GM18867 (cell line): ENCODE results near the gene CDC26.

ENCODE experiments used
- ATAC-seq: cut with Tn5 transposase; IDR thresholded peaks from one replicate; pipeline ENCODE4 v1.9.1; 2021; ENCODE audit warnings: mild to moderate bottlenecking, moderate library complexity; ENCODE audit not compliant: unreplicated experiment

The CDC26 gene

GRCh38 chr9:113275157-113276131 is at the start of gene CDC26, which contains the start of gene PRPF4:
Gene CDC26 (minus strand): TSS chr9:113275572. CDS start chr9:113272507, 3,065 bp downstream.
Gene PRPF4 (plus strand): TSS chr9:113275658. CDS start chr9:113275744, 86 bp downstream.
- ATAC-seq, result peak; percentile 98

DNA sequence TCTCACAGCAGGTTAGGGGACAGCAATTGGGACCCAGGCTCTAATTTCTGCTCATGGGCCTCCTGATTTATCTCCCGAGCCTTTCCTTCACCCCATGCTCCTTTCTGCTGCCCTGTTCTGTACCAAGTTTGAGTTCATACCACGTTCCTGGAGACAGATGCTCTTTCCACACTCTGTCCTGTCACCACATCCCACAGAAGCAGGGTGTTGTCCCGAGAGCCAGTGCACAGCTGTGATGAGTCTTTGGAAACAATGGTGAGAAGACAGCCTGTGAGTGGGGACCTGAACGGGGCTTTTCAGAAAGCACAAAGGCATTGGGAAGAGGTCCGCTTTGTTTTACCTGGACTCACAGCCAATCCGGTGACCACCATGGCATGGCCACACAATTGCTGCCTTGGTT is 47.3 kb upstream of the CDC26 start:
- no peak for ATAC-seq

DNA sequence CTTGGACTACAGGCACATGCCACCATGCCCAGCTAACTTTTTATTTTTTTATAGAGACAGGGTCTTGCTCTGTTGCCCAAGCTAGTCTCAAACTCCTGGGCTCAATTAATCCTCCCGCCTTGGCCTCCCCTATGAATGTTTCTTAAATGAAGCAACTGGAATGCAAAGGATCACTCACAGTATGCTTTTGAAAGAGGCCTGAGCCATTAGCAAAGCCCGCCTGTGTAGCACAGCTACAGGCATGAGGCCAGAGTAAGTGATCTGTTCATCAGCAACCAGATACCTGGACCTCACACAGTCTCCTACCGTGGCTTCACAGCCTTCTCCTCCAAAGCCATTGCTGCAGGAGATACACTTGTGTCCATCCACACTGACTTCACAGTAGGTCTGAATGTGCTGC is 44.7 kb upstream of the CDC26 start:
- no peak for ATAC-seq

- ATAC-seq, result no peak
Observed at GRCh38 chr9:113319054-113319453, 43.7 kb upstream of the CDC26 start.

GRCh38 chr9:113317777-113318176 is 42.4 kb upstream of the CDC26 start:
- ATAC-seq, result no peak

GRCh38 chr9:113316030-113316429 is 40.7 kb upstream of the CDC26 start:
- no peak for ATAC-seq

DNA sequence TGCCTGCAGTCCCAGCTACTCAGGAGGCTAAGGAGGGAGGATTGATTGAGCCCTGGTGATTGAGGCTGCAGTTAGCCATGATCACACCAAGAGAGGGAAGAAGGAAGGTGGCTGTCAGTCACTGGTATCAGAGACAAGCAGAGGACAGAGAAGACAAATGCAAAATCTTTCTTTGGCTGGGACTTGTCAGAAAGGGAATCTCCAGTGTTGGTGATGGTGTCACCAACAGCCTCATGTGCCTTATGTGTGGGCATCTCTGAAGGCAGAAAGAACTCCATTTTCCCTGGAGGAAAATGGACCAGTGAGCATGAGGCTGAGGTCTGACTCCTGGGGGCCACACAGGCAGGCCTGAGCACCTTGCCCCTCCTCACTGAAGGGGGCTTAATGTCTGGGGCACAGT is 39.9 kb upstream of the CDC26 start:
- ATAC-seq, result no peak

DNA sequence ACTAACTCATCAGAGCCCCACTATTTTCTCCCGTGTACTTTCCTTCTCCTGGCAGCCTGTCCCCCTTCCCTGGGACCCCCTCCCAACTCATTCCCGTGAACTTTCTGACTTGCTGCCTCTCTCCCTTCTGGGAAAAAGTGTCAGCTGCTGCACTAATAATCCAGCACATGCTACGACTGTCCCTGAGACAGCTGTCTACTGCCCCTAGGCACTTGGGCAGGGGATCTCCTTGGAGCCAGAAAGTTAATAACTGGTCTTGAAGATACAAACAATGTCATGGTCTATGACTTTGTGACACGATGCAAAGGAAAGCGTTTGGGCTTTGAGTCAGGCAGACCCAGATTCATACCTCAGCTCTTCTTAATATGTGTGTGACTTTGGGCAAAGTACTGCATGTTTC is 37.9 kb upstream of the CDC26 start:
- ATAC-seq, result no peak

- no peak for ATAC-seq
Observed at GRCh38 chr9:113311961-113312360, 36.6 kb upstream of the CDC26 start.

DNA sequence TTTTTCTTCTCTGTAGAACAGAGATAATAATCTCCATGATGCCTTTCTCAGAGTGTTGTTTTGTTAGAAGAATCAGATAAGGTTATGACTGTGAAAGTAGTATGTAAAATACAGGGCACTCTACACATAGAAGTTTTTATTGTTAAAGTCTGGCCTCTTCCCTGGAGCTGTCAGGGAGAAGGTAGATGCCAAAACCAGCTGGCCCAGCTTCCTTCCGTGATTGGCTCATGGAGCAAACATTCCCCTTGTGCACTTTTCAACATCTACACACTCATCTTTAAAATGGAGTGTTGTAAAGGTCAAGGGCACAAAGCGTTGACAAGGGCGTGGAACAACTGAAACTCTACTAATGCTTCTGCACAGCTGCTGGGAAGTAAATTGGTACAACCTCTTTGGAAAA is 35.2 kb upstream of the CDC26 start:
- no peak for ATAC-seq

- no peak for ATAC-seq
Observed at GRCh38 chr9:113309204-113309813, 33.9 kb upstream of the CDC26 start.

DNA sequence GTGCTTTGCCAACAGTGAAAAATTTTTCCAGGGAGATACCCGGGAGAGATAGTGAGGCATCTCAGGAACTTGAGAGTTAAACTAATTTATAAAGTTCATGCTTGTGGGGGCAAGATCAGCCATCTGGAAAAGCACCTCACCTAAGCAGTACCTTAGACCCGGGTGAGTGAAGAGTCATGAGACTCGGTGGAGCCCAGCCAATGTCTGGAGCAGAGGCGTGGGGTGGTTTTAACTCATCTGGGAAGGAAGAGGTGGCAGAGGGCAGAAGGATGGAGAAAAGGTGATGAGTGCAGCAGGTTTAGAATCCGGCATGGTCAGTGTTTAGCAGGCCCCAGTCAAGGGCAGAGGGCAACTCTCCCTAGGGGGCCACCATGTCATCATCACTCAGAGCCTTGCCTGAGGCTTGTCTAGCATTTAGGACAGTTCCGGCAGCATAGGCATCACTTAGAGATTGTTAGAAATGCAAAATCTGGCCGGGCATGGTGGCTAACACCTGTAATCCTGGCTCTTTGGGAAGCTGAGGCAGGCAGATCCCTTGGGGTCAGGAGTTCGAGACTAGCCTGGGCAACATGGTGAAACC is 32.1 kb upstream of the CDC26 start:
- ATAC-seq, result no peak

- ATAC-seq, result no peak
Observed at GRCh38 chr9:113306566-113306965, 31.2 kb upstream of the CDC26 start.

DNA sequence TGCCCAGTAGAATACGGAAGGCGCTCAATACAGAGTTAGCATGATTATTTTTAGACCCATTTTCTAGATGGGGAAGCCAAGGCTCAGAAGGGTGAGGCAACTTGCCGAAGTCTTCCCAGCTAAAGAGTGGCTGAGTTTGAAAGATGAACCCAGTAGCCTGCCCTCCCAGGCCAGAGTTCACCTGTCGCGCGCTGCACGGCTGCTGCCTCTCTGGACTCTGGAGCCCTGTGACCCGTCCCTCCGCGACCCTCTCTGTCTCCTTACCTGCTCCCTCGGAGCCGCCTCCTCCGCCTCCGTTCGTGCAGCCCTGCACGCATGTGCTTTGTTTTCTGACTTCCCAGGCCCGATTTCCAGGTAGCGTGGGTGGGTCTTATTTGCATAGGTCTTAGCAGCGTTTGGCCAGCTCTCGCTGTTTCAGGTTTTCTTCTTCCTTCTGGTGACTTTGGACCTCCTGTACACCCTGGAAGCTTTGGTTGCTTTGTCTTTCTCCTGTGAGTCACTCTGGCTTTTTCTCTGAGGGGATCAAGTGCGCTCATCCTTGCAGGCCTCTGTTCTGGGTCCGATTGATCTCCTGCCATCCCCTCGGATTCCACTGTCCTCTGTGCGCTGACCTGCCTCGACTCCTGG is 27.5 kb upstream of the CDC26 start, which contains the start of gene RNF183:
TSS of gene RNF183 (minus strand) at position 585 of the 627 bp plus-strand sequence. CDS start 5,192 bp downstream, outside the sequence.
- no peak for ATAC-seq

DNA sequence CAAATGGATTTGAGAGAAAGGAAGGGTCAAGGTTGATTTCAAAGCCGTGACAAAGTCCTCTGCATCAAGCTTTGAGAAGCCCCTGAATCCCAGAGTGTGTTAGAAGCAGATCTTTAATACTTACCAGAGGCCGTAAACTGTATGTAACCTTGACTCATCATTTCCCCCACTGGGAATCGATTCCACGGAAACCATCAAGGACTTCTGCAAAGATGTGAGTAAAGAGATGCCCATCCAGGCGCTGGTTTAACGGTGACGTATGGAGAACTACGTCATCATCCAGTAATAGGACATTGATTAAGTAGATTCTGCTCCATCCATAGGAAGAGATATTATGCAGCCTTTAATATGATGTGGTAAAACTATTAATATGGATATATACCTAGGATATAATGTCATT is 26.2 kb upstream of the CDC26 start:
- ATAC-seq, result no peak

- ATAC-seq, result no peak
Observed at GRCh38 chr9:113299800-113300292, 24.5 kb upstream of the CDC26 start.

- no peak for ATAC-seq
Observed at GRCh38 chr9:113298924-113299770, 23.8 kb upstream of the CDC26 start.

GRCh38 chr9:113298311-113298710 is 22.9 kb upstream of the CDC26 start:
- ATAC-seq, result no peak

- ATAC-seq, result no peak
Observed at GRCh38 chr9:113296796-113297558, 21.6 kb upstream of the CDC26 start.
